Stimulated activated CD4-positive, alpha-beta T cell treated with anti-CD3 and anti-CD28 coated beads, Interleukin-2, amount 100 ng/mL, for 4 hours (primary cell): Measurements from ENCODE around the gene CD14.
"Not testable (repeated sequence)": the region's sequence is repeated elsewhere in the genome, so short reads cannot be mapped to it uniquely, and the experiment has no call there.

Experiments used
- DNase-seq: peaks from one replicate; pipeline ENCODE4 v3.0.0-alpha.2; 2020; ENCODE audit warnings: low read depth

The CD14 gene

DNA sequence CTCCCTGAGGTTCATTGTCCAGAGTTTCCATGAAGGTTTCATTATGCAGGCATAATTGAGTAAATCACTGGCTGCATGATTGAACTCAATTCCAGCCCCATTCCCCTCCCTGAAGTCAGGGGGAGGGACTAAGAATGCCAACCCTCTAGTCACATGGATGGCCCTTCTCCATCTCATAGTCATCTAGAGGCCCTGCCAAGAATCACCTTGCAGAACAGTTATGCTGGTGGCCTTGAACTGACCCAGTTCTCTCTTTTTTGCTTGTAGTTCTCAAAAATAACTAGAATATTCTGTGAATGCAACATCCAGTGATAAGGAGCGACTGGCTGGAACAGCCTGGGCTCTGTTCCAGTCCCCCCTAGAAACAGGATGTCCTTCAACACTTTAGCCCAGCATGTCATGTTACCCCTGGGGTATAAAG, 36.6 kb downstream of the CD14 start:
- DNase-seq = no peak

DNA sequence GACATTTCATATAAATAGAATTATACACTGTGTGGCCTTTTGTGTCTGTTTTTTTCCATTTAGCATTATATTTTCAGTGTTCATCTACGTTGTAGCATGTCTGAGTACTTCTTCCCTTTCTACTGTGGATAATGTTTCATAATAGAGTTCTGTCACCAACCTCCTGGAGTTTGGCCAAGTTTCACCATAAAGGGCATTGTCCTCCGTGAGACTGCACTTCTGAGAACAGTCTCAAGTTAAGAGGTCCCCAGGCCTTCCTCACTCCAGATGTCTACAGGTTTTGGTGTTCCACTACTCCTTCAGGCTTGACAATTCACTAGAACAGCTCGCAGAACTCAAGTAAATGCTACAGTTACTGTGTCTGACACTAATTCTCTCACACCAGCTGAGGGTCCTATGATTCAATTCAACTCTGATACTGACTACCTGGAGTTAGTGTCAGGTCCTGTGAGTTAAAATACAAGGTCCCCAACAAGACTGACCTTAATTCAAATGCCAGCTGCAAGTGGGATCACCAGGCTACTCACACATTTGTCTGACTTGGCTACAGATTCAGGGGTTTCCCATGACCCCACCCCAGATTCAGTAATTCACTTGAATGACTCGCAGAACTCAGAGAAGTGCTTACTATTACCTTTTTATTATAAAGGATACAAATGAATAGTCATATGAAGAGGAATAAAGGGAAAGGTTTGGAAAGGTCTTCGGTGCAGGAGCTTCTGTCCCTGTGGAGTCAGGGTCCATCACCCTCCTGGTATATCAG, 37.3 kb downstream of the CD14 start:
- no peak for DNase-seq

- no peak for DNase-seq
These were observed 38.8 kb downstream of the CD14 start for GRCh38 chr5:140594169-140594568.

- DNase-seq = not testable (repeated sequence)
These were observed 39.9 kb downstream of the CD14 start for GRCh38 chr5:140593070-140593469.

DNA sequence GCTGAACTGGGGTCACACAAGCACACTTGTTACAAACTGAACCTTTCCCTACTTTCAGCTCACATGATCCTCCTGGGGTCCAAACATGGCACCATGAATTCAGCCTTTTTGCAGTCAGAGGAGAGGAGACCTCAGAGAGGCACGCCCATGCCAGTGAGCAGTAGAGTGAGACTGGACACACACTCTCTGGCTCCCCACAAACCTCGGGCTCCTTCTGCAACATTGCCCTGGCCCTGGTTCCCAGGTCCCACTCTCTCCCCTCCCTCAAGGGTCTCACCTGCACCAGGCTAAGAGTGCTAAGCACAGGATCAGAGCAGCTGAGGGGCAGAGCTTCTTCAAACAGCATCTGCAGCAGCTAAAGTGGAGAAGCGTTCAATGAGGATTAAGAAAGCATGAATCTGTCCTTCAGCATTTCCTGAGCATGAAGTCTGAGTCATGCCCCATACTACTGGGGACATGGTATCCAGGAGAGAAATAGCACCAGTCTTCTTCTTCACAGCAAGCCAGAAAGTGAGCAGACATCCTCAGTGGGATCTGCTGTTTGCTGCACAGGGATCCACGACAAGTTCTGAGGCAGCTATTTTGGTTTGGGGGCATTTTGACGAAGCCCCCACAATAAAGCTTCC, 41.1 kb downstream of the CD14 start:
- no peak for DNase-seq

- DNase-seq = no peak
These were observed 42.1 kb downstream of the CD14 start for GRCh38 chr5:140590861-140591260.

DNA sequence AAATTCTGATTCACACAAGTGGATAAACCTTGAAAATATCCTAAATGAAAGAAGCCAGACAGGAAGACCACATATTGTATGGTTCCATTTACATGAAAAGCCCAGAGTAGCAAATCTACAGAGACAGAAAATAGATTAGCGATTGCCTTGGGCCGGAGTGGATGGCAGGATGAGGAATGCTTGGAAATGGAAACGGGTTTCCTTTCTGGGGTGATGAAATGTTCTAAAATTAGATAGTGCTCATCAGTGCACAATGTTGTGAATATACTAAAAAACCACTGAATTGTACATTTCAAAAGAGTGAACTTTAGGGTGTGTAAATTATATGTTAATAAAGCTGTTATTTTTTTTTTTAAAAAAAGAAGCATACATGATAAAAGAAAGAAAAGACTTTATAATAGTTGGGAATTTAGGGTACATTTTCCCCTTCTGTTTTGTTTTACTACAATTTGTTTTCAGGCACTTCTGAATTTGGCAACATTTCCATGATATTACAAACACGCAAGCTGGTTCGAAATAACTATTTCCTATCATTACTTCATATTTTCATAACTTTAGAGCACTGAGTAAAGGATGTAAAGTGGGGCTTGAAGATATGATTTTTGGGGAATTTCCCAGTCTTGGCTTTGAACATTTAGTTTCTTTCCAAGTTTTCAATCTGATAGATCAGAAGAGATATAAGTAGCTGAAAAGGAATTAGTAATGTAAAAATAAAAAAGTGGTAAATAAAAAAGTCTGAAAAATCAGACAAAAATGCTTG, 44.5 kb downstream of the CD14 start:
- DNase-seq = no peak

GRCh38 chr5:140587495-140587894, 45.5 kb downstream of the CD14 start:
- no peak for DNase-seq
